GM21390 (cell line): Measurements from ENCODE around the gene EXOC1L.
"Not testable (repeated sequence)": the region's sequence is repeated elsewhere in the genome, so short reads cannot be mapped to it uniquely, and the experiment has no call there.

Experiments used
- ATAC-seq: cut with Tn5 transposase; IDR thresholded peaks from one replicate; pipeline ENCODE4 v1.9.1; 2021; ENCODE audit not compliant: unreplicated experiment

Gene EXOC1L

DNA sequence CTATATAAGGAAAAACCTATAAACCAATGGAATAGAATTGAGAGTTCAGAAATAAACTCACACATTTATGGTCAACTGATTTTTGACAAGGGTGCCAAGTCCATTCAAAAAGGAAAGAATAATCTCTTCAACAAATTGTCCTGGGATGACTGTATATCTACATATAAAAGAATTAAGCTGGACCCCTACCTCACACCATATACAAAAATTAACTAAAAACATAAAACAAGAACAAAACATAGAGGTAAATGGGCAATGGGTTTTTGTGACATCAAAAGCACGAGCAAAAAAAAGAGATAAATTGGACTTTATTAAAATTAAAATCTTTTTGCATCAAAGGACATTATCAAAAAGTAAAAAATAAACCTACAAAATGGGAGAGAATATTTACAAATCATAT, 18.3 kb downstream of the EXOC1L start:
- no peak for ATAC-seq

DNA sequence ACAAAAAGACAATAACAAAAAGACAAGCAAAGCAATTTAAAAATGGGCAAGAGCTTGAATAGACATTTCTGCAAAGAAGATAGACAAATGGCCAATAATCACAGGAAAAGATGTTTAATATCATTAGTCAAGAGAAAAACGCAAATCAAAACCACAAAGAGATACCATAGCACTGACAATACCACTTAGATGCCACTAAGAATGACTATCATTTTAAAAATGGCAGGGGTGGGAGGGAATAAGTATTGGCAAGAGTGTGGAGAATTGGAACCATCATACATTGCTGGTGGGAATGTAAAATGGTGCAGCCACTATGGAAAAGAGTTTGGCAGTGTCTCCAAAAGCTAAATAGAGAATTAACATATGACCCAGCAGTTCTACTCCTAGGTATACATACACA, 18.8 kb downstream of the EXOC1L start:
- no peak for ATAC-seq

DNA sequence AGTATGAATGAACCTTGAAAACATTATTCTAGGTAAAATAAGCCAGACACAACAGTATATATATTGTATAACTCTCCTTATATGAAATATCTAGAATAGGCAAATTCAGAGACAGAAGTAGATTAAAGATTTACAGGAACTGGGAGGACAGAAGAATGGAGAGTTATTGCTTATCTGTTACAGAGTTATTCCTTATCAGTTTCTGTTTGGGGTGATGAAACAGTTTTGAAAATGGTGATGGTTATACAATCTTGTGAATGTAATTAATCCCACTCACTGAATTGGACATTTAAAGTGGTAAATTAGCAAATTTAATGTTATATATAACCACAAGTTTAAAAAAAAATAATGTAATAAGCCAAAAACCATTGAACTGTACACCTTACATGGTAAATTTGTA, 19.4 kb downstream of the EXOC1L start:
- no peak for ATAC-seq

DNA sequence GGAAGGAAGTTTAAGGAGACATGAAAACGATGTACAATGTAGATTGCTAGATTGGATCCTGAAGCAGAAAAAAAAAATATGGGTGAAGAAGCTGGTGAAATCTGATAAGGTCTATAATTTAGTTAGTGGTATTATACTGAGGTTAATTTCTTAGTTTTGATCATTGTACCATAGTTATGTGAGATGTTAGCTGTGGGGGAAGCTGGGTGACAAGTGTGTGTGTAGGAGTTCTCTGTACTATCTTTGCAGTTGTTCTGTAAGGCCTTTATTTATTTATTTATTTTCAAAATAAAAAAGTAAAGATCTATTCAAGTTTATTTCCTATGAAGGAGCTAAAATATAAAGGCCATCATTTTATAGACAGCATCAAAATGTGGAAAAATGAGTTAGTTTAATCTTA, 21.4 kb downstream of the EXOC1L start:
- no peak for ATAC-seq

DNA sequence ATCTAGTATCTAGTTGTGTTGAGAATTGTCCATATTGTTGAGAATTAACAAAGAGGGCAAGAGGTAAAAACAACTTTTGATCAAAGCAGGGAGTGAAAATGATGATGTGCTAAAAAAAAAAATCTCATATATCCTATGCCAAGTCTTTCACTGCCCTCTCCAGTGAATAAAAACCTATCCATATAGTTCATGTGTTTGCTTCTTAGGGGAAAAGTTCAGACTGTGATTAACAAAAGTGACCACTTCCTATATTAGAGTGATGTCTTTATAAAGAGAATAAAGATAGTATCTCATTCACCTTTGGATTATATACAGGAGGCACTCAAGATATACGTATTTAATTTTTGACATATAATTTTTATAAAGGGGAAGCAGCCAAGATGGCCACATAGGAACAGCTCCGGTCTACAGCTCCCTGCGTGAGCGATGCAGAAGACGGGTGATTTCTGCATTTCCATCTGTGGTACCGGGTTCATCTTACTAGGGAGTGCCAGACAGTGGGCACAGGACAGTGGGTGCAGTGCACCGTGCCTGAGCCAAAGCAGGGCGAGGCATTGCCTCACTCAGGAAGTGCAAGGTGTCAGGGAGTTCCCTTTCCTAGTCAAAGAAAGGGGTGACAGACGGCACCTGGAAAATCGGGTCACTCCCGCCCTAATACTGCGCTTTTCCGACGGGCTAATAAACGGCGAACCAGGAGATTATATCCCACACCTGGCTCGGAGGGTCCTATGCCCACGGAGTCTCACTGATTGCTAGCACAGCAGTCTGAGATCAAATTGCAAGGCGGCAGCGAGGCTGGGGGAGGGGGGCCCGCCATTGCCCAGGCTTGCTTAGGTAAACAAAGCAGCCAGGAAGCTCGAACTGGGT, 22.0 kb downstream of the EXOC1L start:
- not testable (repeated sequence) for ATAC-seq

DNA sequence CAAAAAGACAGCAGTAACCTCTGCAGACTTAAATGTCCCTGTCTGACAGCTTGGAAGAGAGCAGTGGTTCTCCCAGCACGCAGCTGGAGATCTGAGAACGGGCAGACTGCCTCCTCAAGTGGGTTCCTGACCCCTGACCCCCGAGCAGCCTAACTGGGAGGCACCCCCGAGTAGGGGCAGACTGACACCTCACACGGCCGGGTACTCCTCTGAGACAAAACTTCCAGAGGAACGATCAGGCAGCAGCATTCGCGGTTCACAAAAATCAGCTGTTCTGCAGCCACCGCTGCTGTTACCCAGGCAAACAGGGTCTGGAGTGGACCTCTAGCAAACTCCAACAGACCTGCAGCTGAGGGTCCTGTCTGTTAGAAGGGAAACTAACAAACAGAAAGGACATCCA, 22.7 kb downstream of the EXOC1L start:
- ATAC-seq: not testable (repeated sequence)

DNA sequence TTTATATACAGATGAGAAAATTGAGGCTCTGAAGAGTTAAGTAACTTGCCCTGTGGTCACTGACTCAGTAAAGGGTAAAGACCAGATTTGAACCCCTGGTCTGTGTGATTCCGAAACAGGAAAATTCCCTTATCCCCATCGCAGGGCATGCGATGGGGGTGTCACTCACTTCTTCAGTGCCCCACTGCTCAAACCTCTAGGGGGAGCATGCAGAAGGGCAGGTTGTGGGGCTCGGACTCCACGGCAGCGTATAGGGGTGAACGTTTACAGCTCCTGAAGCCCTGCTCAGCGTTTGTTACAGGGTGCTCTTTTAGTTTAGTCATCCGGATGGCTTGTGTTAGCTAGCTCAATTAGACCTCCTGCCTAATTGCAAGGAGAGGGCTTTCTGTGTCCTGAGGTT, 30.1 kb downstream of the EXOC1L start:
- no peak for ATAC-seq

DNA sequence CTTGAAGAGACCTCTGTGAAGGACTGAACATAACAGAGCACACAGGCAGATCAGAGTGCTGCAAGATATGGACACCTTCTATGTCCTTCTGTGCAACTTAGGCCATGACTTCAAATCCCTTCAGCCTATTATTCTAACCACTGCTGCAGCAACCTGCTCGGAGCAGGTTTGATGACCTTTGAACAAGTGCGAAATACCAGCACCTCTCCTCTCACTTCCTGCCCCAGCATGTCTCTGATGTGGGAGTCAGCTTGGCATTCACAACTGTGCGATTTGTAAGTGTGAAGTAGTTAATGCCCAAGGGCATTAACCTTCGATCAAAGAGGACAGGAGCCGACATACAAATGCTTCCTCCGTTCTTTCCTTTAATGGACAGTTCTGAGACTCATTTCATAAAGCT, 32.3 kb downstream of the EXOC1L start:
- ATAC-seq: no peak

DNA sequence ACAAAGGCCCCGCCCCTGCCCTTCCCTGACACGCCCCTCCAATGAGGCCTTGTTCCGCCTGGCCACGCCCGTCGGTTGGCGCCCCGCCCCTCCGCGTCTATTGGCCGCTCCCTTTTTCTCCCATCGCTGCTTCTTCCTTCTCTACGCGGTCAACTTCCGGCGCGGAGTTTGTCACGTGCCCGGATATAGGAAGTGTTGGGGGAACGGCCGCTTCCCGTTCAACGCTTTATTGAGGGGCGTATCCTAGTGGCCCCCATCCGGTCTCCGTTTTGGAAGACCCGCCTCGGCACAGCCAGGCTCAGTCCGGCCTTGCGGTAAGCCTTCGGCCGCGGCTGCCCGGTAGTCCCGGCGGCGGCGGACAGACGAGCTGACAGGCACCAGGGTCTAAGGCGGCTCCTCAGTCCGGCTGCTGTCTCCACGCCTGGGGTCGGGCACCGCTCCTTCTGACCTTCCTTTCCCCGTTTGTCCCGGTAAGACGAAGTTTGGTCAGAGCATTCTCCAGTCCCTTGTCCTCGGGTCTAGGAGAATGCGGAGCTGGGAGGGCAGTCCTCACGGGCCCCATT, 34.0 kb downstream of the EXOC1L start, which contains the start of gene EXOC1:
EXOC1 (plus strand) TSS at position 165 of the 563 bp plus-strand sequence. CDS start 4,676 bp downstream, outside the sequence.
- peak; percentile 99 for ATAC-seq

DNA sequence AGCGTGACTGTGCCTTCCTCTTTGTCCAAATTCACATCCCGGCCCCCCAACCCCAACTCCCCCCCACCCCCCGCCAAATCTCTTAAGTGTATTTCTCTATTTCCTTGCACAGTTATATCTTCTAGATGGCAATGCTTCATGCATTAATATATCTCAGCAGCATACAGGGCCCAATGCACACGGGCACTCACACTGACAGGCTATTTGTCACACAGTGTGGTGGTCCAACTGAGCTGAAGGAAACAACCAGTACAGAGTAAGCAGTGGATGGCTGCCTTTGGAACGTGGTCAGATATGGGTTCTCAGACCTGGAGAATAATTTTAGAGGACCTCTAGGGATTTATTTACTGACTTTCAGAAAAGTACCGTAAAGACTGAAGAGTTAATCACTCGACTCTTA, 34.5 kb downstream of the EXOC1L start:
- ATAC-seq: no peak

DNA sequence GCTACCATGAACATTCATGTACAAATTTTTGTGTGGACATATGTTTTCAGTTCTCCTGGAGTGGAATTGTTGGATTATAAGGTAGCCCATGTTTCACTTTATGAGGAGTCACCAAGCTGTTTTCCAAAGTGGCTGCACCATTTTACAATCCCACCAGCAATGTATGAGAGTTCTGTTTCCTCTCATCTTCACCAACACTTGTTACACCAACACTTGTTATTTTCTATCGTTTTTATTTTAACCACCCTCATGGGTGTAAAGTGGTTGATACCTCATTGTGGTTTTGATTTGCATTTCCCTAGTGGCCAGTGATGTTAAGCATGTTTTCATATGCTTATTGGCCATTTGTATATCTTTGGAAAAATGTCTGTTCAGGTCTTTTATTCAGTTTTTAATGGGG, 38.0 kb downstream of the EXOC1L start:
- no peak for ATAC-seq

DNA sequence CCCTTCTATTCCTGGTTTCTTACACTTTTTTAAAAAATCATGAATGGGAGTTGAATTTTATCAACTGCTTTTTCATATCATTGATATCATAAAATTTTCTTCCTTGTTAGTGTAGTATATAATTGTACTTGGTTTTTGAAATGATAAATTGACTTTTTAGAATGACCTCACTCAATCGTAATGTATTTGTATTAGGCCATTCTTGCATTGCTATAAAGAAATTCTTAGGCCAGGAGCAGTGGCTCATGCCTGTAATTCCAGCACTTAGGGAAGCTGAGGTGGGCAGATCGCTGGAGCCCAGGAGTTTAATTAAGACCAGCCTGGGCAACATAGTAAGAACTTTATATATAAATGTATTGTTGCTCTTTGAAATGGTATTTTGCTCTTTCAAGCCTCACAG, 40.1 kb downstream of the EXOC1L start:
- no peak for ATAC-seq

DNA sequence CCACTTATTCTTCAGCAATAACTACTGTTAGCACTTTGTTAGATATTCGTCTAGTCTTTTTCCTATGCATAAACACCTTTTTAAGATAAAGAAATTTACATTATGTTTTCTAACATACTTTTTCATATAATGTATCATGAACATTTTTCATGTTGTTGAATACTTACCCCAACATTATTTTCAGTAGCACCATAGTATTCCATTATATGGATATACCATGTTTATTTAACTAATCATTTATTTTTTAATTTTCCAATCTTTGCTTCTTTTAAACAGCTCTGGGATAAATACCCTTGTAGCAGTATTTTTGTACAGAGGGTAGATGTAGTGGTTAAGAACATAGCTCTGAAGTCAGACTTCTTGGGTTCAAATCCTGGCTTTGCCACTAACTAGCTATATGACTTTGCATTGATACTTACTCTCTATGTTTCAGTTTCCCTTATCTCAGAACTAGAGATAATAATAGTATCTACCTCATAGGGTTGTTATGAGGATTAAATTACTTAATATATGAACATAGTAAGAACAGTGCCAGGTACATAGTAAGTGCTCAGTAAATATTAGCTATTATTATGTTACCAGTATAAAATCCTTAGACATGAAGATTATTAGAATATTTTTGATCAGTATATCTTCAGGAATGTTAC, 45.1 kb downstream of the EXOC1L start:
- ATAC-seq: no peak

DNA sequence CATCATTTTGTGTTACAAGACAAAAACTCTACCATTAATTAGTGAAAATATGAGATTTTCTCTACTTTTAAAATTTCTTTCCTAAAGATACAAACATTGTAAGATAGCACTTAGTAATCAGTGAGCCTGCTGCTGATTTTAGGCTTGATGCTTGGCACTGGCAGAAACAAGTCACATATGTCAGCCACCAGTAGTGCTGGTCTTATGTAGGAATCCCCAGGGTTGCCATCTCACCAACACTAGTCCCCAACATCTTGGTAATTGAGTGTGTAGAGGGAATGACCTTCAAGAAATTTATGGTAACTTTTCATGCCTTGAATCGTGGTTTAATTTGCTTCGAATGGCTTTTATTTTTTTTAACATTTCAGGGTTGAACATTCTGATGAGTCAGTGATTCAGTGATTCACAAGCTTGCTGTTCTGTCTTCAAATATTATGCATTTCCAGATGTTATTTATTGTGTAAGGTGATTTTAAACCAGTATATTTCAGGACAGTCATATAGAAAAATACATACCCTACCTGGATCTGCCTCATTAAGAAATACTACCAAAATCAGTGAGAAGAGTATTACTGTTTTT, 45.7 kb downstream of the EXOC1L start:
- no peak for ATAC-seq

DNA sequence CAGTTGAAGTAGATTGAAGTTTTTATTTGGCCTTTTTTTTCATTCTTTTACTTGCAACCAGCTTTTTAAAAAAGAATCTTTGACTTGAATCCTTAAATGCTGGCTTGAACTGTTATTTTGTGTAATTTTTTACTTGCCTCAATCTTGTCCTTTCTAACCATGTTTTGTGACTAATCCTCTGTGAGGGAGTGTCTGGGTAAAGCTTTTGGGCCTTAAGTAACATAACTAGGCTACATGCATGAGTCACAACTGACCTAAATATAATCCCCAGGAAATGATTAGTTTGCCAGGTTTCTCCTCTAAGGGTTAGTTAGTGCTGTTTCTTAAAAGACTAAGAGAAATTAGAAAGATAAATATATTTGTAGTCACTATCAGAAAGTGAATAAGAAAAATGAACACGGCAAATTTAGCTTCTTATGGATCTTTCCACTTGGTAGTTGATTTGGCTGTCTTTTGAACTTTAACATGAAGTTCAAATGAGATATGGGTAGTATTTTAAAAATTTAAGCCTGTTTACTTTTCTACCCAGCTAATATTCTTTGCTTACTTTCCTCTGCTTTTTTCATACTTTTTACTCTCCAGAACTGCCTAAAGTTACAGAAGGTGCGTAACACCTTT, 46.8 kb downstream of the EXOC1L start:
- peak; percentile 85 for ATAC-seq

DNA sequence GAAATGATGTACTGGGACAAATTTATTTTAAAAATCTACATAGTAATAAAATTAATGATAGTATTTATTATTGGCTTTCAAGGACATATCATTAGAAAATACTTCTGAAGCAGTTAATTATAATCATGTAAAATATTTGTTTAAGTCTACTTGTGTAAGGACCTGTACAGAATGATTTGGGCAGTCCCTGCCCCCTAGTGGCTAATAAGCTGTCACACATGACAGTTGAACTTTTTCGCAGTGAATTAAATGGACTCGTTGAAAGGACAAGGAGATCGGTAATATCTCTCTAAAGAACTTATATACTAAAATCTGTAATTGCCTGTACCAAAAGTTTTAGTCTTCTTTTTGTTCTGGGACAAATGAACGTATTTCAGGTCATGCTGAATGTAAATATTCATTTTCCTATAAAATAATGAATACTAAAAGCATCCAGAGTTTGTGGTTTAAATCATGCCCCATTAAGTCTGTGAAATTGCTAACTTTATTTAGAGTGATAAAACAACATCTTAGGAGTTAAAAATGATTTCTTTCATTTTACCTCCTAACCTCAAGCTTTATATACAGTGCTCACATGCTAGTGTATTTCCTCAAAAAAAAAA, 47.5 kb downstream of the EXOC1L start:
- ATAC-seq: peak; percentile 87

DNA sequence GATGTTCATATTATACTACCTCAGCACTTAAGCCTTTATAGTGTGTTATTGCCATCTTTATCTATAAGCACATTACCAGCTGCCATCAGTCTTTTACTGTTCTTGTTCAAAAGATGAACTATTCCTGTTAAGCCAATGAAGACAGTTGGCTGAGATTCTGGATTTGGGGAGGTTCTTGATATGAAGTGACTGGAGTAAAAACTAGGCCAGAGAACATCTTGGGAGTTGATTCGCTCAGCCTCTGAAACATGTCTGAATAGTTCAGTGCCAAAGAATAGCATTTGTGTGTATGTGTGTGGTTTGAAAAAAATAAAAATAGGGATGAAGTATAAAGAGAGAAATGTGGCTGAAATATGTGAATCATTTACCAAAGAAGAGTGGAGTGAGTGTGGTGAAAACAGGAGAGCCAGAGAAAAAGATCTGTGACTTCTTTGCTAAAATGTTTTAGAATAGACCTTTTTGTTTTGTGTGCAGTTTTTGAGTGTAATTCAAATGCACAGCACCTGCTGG, 49.0 kb downstream of the EXOC1L start:
- ATAC-seq: no peak

DNA sequence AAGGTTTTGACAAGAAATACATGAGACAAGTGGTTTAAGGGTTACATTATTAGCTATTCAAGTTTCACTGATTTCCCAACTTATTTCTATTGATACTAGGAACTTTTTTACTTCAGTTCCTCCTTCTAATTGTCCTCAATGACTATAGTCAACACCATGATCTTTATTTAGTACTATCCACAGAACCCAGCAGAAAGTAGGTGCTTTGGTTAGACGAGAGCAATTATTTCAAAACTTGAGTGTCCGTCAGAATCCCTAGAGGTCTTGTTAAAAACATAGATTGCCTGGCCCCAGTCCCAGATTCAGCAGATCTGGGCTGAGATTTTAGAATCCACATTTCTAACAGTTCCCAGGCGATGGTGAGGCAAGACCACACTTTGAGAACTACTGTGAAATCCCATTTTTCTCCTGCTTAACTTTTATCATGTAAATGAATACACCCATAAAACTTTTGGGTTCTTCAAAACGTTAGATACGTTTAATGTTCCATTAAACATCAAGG, 51.8 kb downstream of the EXOC1L start:
- ATAC-seq: no peak

DNA sequence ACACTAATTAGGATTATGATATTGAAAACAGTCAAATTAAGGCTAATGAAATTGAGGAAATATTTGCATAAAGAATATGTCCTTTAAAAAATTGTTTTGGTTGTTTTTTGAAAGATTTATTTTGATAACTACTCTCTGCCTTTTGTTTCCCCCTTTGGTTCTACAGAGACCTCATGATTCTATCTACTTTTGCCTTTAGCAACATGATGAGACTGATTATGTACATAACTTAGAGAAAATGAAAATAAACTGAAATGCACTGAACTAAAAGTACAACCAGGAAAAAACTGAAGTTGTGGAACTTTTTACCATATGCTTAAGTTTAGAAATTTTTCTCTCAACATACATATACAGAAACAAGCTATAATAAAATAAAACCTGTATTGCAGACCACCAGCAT, 55.2 kb downstream of the EXOC1L start:
- ATAC-seq: no peak

DNA sequence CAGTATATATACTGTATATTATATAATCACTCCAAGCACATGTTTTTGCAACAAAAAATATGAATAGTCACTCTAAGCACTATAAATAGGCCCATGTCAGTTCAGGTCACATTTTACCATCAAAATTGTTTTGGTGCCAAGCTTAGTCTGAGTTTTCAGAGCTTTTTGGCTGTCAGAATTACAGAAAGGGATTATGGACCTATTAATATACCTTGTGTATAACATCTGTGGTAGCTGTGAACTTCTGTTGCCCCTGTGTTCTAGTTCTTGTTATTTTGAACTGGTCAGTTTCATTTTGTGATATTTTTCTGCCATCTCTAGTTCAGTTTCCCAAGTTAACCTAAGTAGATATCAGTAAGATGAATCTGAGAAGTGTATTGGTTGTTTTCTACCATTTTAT, 56.8 kb downstream of the EXOC1L start:
- ATAC-seq: no peak
